HuH-7 (cell line): ENCODE measurements around the gene NFATC1.

Source experiments
- DNase-seq: peaks from one replicate; pipeline ENCODE4 v3.0.0; 2011; ENCODE audit warnings: low spot score

NFATC1 gene

DNA sequence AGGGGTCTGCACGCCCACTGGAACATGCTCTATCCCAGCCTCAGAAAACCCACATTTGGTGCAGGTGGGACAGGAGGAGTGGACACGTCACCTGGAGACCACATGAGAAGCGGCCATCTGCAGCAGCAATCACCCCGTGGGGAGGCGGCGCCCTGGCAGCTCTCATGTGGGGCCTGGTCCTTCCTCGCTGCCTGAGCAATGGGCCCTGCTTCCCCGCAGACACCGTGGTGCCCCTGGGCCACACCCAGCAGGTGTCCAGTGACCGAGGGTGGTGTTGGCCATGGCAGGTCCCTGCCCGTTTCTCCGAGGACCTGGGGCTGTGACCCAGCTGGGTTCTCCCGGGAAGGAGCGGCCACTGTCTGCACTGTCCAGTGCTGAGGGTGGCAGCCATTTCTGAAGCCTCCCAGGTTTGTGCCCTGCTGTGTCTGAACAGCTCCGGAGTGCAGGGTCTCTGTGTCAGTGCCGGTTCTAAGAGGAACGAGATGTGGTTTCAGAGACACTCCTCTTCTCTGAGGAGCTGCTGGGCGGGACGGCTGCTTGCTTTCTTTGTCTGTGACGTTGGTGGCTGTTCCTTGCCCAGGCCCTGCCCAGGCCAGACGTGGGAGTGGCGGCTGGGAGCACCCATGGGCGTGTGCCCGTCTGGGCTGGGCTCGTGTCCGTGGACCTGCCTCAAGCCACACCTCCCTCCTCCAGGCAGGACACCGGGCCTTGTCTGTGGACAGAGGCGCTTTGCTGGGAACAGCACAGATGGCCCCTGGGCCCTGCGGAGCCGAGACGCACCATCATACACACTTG lies 44.8 kb downstream of the NFATC1 start:
- no peak for DNase-seq

DNA sequence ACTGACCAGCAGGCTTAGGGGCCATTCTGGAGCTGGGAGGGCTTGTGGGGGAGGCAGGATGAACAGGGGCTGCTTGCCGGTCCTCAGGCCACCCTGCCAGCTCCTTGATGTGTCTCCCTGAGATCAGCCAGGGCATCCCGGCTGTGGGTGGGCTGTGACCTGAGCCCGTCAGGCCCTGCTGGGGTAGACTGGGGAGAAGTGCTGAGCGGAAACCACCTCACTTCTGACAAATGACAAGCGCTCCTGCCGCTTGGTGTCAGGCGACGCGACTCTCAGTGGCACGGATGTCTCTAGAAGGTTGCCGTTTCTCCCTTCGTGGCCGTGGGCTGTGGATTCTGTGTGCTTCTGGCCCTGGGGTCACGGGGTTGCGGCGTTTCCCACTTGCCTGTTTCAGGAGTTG lies 45.7 kb downstream of the NFATC1 start:
- DNase-seq: no peak

DNA sequence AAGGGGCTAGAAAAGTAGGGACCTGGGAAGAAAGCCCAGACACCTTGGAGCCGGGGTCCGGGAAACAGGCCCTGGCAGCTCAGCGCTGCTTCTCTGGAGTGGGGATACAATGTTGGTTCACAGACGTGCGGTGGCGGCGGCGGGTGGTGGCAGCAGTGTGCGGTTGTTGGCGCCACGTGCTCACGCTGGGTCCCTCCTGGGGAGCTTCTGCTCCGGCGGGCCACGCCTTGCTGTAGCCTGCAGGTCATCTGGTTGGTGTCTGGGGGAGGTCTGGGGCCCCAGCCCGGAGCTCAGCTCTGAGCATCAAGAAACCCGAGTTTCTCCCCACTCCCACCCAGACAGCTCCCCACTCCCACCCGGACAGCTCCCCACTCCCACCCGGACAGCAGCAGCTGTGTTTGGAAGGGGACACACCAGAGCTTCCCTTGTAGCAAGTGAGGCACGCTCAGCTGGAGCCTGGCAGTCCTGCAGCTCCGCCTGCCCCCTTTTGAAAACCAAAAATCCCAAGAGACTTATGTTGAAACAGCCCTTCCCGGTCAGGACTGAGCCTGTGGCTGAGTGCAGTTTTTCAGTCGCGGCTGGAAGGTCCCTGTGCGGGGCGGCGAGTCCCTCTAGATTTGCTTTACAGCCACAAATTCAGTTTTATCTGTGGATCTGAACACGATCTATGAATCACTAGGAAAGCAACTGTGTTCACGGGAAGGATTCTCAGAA lies 46.9 kb downstream of the NFATC1 start:
- DNase-seq: no peak

DNA sequence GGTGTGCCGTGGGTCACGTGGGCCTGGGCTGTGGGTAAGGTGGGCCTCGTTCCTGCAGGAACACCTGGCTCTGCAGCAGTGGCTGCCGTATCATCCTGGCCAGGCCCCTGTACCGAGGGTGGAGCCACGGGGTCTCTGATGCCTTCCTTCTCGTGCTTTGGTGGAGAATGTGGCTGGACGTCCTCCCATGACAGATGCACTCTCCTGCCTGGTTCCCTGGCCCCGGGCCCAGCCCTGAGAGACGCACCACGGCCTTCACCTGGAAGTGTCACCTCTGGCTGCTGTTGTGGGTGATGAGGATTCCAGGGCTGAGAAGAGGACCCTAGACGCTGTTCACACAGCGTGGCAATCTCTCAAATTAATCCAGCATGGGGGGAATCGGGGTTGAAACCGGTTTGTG lies 49.5 kb downstream of the NFATC1 start:
- DNase-seq: no peak

DNA sequence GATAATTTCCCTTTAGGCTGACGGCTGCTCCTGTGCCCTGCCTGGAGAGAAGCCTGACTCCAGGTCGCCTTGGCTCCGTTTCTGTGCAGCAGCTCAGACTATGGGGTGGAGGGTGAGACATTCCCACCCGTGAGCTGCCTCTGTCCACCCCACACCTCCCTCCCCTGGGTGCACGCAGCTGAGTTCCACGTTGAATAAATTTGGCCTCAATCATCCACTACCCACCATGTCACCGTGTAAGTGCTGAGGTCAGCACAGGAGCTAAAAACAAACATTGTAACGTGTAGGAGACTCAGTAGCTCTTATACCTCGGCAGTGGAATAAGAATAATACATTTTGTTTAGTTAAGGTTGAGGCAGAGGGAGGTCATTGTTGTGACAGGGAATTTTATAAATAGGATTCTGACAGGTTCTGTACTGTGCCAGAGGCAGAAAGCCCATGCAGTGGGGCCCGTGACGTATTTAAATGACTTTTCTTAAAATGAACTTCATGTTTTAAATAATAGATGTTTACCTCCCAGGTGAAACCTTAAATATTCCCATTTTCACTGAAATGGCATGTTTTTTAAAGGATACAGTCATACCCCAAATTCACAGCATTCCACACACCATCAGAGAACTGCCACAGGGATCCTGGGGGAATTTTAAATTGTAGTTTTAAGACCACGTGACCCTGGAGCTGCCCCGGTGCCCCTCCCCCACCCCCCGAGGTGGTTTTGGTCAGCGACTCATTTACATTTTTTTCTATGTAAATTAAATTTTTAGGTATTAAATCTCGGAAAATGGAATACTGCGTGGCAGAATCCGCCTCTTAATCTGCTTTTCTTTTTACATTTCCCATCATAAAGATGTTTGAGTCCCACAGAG lies 50.2 kb downstream of the NFATC1 start:
- no peak for DNase-seq

DNA sequence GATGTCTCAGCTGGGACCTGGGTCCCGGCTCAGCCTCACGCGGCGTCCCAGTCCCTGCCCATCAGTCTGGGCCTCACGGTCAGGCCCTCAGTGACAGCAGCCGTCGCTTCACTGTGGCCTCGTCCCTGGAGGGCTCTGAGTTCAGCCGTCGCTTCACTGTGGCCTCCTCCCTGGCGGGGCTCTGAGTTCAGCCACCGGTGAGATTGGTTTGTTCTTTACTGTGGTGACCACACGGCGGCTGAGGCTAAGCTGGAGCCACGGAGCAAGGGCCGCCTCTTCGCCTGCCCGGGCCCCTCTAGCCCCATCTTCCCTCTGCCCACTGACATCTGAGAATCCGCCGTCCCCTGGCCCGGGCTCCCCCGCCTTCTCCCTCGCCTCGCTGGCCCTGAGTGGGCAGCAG lies 51.2 kb downstream of the NFATC1 start:
- no peak for DNase-seq

DNA sequence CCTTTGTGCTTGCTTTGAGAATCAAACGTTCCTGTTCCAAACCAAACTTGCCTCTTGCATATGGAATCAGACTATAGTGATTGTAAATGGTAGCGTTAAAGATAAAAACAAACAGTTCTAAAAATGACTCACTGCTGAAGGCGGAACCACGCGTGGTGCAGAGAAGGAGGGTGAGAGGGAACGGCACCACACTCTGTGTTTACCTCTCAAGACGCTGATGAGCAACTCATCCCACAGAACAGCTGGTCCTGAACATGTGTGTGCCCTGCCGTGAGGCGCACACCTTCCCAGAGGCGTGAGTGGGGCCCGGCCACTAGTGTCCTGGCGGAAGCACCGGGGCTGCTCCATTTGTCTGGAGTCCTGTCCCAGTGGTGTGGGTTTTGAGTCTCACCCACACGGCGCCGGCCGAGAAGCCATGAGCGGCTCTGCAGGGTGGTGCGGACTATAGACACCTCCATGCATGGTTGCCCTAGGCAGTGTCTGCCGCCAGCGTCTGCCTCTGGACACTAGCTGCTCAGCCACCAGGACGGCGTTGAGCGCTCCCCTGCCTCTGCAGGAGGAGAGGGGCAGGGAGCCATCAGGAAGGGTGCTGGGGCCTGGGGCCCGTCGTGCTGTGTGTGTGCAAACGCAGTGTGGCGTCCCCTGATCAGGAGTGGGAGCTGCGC lies 52.1 kb downstream of the NFATC1 start:
- no peak for DNase-seq

DNA sequence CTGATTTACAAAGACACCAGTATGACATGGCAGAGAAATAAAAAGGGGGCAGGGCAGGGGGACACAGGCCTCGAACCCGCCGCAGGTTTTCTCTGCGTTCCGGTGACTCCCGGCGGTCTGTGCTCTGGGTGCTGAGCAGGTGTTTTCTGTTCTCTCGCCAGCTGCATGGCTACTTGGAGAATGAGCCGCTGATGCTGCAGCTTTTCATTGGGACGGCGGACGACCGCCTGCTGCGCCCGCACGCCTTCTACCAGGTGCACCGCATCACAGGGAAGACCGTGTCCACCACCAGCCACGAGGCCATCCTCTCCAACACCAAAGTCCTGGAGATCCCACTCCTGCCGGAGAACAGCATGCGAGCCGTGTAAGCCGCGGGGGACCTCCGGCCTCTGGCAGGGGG lies 52.9 kb downstream of the NFATC1 start:
- DNase-seq: no peak

DNA sequence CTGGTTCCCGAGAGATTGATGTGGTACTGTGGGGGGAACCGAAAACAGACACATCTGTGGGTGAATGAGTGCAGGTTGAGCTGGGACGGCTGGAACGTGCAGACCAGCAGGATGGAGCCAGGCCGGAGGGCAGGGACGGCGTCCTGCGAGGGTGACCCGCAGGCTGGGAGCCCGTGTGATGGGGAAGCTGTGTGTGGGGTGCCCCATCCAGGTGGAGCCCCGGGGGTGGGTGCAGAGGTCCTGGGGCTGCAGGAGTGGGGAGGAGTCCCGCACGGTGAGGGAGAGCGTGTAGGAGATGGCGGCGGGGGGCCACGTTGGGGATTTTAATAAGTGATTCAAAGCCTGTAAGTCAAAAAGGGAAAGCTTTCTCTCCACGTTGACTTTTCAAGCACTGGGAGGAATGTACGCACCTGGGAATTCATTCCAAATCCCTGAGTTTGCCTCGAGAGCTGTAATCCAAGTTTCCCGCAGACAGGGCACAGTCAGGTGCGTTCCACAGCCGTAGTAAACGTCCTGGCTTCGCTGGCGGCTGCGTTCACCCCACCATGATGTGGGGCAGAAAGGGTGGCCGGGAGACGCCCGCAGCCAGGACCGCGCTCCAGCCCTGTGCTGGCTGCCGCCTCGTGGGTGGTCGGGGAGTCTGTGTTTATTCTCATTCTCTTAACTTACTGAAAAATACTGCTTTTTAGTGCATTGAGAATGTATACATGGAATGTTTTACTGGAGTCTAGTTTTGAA lies 54.0 kb downstream of the NFATC1 start:
- DNase-seq: no peak

DNA sequence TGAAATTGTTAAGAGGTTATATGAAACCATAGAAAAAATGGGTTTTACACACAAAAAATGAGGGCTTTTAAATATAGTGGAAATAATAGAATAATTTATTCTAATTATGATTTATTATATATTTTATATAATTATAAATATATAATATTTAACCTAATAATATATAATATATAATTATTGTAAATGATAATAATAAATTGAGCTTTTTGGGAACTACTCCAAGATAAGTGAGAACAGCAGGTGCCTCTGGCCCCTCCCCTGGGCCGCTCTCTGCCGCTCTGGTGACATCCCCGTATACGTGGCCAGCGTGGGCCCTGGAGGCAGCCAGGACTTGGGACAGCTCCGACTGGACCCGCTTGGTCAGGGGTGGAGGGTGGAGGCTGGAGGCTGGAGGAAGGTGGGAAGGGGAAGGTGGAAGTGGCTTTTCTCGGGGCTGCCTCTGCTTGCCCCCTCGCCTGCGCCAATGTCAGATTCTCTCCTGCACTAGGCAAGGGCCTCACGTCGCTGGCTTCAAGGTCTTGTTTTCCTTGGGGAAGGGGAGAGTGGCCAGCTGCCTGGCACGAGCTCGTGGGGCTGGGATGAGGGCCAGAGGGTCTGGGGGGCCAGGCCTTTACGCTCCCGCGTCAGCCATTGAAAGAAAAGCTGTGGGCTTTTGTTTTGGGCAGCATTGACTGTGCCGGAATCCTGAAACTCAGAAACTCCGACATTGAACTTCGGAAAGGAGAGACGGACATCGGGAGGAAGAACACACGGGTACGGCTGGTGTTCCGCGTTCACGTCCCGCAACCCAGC lies 54.8 kb downstream of the NFATC1 start:
- no peak for DNase-seq

DNA sequence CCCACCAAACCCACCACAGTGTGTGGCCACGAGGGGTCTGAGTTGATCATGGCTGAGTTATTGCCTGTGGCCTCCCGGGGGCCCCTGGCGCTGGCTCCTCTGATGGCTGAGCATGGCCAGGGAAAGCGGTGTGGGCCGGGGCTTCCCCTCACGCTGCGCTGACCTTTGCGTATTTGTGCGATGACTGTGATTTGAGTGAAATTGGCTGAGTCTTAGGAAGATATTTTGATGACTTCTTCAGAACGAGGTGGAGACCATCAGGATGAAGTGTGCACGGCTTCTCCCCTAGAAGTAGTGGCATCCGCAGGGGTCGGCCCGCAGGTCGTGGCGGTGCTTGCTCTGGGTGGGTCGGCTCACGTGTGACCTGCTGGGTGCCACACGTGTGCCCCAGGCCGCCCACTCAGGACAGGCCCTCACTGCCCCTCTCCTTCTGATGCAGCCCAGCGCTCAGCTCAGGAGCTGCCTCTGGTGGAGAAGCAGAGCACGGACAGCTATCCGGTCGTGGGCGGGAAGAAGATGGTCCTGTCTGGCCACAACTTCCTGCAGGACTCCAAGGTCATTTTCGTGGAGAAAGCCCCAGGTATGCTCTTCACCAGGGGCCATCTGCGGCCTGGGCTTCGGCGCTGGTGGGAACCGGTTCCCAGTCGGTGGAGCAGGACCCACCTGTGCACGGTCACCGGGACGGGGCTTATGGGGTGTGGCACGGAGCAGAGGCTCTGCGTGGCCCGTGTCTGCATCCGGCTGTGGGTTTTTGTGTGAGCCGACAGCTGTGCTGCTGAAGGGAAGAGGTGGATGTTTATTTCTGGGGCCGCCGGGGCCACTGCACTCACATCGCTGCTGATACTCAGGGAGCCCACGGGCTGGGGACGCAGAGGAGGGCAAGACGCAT lies 55.8 kb downstream of the NFATC1 start:
- DNase-seq: no peak

DNA sequence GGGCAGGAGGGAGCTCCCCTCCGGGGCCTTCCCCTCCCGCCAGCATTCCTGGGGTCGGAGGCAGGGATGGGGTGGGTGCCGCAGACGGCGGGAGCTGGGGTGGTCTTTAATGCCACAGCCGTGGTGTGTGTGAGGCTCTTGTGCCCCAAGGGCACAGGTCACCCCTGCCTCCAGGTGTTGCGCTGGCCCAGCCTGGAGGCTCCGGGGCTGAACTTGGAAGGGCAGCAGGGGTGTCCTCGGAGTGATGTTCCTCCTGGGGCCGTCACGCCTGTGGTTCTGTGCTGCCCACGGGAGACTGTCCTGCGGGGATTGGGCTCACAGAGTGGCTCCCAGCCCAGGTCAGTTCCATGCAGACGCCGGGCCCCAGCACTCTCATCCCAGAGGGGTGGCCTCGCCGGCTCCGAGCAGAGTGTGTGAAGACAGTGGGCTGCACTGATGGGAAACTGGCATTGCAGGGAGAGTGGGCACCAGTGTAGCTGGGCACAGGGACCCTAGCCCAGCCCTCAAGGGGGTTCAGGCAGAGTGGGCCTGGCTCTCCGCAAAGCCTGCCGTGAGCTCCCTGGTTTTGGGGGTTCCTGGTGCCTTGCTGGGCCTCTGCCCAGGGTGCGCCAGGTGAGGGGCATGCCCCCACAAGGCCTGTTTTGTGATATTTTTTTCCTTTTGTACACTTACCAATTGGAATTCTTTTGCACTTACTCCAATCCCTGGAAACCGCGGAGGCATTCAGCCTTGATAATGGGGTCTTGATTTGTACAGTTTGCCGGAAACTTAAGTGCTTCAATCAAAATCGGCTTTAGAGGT lies 56.7 kb downstream of the NFATC1 start:
- no peak for DNase-seq

DNA sequence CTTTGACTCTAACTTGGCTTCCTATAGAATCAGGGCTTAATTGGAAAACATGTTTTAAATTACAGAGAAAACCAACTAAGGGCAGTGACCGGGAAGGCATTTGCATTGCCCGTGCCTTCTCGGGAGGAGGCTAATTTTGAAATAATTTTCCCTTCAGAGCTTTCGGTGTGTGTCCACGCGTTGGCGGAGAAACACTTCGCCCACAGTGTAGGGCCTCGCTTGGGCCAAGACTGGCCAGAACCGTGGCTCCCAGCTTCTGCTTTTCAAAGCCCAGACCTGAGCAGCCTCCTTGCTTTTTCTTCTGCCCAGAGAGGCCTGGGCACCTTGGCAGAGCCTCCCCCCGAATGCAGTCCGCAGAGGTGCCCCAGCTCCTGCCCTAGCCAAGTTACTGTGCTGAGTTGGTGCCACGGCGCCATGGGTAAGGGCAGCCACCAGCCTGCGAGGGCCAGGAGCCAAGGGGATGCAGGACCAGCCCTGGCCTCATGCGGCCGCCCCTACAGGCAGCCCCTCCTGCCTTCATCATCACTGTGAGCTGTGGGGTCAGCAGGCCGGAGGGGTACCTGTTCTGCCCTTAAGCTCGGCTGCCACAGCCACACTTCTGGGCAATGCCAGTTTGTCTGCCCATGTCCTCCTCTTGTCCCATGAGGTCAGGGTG lies 57.4 kb downstream of the NFATC1 start:
- no peak for DNase-seq

DNA sequence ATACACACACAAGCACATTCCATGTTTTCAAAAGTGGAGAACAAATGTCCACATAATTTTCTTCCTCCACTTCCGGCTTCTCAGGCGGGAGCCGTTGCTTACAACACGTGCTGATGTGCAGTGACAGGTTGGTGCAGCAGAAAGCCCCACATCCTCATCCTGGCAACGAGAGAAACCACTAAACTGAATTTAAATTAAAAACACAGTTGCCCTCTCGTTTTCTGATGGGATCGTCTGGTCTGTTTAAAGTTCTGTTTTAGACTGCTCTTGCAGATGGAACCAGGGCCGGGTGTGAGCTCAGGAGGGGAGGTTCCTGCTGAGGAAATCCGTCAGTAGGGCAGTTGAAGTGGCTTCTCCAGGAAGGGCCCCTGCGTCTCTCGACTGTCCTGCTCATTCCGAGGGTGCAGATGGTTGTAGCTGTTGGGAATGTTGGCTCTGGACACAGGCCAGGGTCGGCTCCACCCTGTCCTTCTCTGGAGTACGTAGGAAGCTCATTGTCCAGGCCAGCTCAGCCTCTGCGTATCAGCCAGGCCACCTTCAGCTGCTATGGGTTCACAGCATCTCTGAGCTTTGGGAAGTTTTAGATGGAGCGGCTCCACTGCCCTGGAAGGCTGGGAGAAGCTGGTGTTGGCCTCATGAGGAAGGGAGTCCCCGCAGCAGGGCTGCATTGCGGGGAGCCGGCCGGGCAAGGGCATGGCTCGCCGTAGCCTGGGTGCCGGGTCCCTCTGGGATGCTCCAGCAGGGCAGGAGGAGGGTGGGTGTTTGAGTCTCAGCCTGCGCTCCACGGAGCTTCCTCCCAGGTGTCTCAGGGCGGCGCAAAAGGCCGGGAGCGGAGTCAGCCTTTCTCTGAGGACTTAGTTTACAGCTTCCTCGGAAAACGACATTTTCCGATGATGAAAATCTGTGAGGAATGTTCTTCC lies 58.3 kb downstream of the NFATC1 start:
- DNase-seq: no peak

DNA sequence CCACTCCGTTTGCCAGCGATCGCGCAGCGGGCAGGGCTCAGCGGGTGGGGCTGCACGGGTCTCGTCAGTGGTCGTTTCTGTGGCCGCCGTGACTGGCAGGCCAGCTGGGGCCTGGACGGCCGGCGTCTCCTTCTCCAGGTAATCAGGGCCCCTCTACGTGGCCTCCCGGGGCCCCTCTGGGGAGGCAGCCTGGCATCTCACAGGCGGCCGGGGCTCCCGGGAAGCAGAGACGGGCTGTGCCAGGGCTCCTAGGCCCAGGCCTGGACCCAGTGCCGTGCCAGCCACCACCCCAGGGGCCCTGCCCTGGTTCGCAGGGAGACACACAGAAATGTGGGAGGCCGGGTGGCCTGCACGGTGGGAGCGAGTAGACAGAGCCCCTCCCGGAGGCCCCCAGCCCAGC lies 59.5 kb downstream of the NFATC1 start:
- no peak for DNase-seq

DNA sequence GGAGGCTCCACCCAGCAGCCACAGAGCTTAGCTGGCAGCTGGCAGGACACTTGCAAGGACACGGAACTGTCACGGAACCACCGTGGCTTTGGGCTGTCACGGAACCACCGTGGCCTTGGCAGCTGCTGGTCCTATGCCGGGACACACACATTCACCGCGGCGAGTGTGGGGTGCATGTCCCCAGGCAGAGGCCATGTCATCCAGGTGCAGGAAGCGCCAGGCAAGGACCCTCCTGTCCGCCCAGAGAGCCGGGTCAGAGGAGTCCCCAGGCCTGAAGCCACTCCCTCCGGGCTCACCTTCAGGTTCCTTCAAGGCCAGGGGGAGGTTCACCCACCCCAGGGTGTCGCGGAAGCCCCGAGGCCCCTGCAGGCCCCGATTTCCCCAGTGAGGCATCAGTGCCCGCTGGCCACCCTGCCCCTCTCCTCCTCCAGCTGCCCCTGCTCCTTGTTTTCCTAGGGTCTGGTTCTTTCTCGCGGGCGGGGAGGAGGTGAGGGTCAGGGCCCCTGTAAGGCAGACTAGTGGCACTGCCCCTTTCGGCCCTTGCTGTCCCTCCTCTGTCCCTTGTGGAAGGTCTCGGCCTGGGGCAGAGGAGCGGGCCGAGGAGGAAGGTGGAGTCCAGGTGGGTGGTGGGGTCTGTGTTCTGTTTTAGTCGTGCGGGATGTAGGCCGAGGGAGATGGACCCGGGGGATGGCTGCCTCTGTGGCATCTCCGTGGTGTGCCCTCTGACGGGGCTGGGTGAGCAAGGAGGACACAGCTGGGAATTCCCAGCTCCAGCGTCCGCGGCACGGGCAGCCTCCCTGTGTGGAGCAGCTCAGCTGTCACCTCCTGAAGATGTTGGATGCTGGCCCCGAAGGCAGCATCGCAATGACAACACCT lies 60.6 kb downstream of the NFATC1 start:
- DNase-seq: no peak
